Smooth muscle cell of the brain vasculature (primary cell): ENCODE results near the gene MAML1.

Experiments
- DNase-seq: peaks from one replicate; pipeline ENCODE4 v3.0.0-alpha.2; 2012; ENCODE audit warnings: low read depth, low spot score

Gene MAML1

DNA sequence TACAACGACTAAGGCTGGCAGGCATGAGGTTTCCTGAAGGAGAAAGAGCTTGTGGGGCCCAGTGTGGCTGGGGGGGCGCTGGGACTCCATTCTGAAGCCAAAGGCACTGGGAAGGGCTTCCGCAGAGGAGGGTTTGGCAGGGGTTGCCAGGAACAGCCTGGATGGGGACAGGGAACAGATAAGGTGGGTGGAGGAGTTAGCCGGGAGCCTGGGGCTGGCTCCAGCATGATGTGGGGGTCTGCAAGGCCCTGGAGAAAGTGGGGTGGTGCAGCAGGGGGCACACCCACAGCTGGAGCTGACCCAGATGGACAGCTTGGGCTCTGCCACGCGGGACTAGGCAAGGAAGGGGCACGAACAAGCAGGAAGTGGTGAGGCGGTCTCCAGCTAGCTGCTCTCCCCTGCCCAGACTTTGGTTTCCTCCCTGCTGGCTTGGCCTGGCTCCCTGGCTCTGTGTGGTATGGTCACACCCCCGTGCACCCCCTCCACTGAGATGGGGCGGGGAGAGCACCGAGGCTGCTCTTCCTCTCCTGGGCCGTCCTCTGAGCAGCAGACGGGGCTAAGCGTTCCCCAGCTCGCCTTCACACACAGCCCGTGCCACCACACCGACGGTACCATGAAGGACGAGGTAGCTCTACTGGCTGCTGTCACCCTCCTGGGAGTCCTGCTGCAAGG, 61.0 kb downstream of the MAML1 start, which contains the start of gene LTC4S:
Gene LTC4S, plus strand, starts transcription at position 519 of the 672 bp plus-strand sequence. Its CDS starts 95 bp downstream, at position 614.
- DNase-seq = no peak

GRCh38 chr5:179794171-179794570, 61.5 kb downstream of the MAML1 start:
- no peak for DNase-seq

DNA sequence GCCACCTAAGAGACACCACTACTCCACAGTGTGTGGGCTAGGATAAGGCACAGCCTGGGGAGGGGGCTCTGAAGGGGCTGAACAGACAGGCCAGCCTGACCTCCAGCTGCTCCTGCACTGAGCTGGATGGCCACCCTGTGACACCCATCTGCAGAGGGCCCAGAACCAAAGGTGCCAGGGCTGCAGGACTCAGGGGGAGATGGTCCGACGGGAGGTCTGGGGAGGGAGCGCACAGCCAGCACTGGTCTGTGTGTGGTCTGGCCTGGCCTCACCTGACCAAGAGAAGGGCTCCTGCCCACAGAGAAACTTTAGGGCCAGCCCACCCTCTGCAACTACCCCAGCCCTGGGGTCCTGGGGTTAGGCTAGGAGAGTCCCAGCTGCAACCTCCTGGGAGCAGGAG, 62.0 kb downstream of the MAML1 start:
- no peak for DNase-seq

DNA sequence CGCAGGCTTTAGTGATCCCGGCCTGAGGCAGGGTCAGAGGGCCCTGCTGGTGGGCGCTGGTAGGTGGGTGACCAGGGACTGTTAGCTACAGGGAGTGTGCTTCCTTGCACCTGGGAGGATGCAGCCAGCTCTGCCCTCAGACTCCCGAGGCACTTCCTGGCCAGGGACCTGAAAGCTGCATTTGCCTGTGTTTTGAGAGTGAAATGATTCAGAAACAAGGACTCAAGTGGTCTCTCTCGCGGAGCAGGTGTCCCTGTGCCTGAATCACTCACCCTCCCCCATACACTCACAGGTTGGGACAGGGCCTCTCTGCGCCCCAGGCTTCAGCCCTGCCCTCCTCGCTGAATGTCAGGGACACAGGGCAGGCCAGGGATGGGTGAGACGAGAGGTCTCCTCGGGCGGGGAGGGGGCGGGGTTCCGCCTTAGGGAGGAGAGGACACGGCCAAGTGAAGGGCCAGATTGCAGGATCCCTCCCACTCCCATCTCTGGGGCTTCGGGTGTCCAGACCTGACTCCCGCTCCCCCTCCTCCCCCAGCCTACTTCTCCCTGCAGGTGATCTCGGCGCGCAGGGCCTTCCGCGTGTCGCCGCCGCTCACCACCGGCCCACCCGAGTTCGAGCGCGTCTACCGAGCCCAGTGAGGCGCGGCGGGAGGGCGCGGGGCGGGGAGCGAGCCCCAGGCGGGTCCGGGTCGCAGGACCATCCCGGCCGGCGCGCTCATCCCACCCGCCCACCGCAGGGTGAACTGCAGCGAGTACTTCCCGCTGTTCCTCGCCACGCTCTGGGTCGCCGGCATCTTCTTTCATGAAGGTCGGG, 62.6 kb downstream of the MAML1 start:
- no peak for DNase-seq

DNA sequence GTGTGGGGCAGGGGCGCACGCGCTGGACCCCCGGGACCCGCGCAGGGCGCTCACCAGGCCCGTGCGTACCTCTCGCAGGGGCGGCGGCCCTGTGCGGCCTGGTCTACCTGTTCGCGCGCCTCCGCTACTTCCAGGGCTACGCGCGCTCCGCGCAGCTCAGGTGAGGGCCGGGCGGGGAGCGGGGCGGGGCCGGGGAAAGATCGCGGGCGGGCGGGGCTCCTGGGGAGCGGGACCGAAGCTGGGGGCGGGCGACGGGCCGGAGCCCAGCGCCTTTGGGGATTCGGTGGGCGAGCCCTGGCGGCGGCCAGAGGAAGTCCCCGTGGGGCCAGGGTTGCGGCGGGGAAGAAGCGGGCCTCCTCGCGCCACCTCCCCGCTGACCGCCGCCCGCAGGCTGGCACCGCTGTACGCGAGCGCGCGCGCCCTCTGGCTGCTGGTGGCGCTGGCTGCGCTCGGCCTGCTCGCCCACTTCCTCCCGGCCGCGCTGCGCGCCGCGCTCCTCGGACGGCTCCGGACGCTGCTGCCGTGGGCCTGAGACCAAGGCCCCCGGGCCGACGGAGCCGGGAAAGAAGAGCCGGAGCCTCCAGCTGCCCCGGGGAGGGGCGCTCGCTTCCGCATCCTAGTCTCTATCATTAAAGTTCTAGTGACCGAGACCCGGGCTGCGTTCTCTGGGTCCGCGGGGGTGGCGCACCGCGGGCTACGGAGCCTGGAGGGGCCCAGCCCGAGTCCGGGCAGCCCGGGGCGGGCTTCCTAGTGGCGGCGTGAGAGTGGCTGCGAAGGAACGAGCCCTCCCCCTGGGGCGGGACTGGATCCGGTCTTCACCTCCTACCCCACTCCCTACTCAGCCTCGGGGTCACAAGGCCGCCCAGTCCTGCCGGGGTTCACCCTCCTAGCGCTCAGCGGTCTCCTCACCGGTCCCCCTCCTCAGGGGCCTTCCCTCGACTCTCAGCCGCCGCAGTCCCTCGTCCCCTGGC, 63.5 kb downstream of the MAML1 start:
- DNase-seq = no peak

- no peak for DNase-seq
Measured at GRCh38 chr5:179796877-179797608, 64.4 kb downstream of the MAML1 start.

- no peak for DNase-seq
Measured at GRCh38 chr5:179797741-179798140, 65.1 kb downstream of the MAML1 start.

- no peak for DNase-seq
Measured at GRCh38 chr5:179798144-179798770, 65.6 kb downstream of the MAML1 start.

DNA sequence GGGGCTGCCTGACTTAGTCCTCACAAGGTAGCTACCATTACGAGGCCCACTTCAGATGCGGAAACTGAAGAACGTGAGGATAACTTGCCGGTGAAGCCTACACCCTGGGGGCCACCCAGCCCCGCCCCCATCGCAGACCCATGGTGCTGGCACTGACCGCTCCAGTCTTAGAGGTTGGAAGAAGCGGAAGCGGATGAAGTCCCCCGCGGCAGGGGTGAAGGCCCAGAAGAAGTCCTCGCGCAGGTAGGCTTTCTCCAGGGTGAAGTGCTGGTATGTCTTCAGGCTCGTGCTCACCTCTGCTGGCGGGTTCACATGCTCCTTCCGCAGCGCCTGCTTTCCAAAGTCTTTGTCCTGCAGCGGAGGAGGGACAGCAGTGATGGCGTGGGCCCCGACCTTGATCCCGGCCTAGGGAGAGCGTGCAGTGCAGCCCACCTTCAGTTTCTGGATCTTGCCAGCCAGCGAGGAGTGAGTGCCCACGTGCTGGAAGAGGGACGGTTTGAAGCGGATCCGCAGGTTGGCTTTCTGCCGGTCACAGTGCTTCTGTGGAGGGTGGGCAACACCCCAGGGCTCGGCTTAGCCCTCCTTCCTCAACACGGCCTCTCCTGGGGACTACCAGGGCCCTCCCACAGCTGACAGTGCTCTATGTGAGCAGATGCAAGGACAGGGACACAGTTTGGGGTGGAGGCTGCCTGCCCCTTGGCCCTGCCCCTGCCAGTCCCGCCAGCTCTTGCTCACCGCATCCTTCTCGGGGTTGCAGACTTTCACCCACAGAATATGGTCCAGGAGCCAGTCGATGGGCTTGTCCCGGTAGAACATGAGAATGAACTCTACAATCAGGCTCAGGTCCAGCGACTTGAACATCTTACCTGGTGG, 66.4 kb downstream of the MAML1 start:
- no peak for DNase-seq

- DNase-seq = no peak
Measured at GRCh38 chr5:179799644-179799973, 67.0 kb downstream of the MAML1 start.

- no peak for DNase-seq
Measured at GRCh38 chr5:179800071-179800695, 67.6 kb downstream of the MAML1 start.

DNA sequence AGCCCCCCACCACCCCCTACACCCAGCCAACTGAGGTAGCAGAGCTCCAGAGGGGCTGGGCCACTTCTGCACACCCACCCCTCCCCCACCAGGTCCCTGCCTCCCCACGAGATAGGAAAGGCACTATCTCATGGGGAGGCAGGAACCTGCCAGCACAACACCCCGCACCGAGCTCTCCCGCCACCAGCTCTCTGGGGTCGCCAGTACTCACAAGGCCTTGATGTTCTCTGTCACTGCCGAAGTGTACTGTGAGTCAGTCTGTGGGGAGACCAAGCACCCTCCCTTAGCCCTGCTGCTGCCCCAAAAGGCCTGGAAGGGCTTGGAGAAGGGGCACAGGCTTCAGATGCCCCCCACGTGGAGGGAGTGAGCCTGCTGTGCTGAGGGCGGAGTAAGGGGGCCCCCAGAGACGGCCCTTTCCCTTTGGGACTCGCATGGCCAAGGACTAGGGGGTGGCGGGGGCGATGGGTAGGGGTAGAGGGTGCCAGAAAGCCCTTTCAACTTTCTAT, 68.1 kb downstream of the MAML1 start:
- no peak for DNase-seq

DNA sequence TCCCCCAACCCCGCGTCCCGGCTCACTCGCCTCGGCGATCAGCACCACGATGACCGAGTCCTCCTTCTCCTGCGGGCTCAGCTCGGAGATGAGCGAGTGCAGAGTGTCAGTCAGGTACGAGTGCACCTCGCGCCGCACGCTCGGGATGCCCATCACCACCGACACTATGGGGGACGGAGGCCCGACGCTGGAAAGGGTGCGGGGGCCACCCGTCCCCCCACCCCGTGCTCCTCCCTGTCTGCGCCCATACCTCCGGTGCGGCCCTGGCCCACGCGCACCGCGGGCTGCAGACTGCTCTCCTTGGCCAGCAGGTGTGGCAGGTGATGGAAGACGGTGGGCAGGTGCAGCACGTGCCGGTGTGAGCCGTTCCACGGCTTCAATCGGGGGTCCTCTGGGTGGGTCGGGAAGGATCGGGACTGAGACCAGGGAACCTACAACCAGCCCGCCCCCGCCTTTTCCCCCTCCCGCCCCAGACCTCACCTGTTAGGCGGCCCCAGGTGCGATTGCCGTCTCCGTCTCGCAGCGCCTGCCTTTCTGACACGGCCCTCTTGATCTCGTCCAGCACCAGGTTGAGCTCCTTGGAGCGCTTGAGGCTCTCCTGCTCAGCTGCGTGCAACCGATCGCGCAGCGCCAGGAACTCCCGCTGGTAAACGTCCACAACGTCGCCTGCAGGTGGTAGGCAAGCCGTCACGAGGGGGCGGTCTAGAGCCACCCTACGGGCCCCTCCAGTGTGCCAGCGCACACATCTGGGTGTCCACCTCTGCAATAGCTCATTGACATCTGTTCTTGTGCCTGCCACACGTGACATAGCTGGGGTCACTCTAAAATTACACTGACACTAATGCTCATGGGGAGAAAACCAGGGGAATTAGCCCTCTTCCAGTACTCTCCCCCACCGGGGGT, 68.9 kb downstream of the MAML1 start:
- no peak for DNase-seq

- no peak for DNase-seq
Measured at GRCh38 chr5:179802207-179802883, 69.7 kb downstream of the MAML1 start.

DNA sequence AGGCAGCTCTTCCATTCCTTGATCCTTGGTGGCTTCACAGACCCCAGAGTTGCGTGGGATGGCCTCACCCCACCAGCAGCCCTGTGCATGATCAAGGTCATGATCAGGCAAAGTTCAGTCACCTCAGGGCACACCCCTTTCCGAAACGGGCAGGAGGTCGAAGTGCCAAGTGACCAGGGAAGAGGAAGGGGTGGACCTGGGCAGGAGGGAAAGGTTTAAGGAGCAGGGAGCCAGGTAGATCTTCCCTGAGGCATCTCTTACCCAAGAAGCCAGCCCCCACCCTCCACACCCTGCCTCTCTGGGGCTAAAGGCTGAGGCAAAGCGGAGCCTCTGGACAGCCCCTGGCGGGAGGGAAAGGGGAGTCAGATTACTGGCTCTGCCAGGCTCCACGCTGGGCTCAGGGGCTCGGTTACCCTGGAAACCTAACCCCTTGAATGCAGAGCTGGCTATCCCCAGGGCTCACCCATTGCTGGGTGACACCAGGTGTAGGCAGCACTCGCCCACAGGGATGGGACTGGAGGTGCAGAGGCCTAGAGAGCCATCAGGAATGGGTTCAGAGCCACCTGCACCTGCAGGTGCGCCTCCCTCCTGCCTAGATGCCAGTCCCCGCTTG, 70.4 kb downstream of the MAML1 start:
- DNase-seq = no peak

GRCh38 chr5:179803651-179804554, 71.3 kb downstream of the MAML1 start:
- no peak for DNase-seq
